ENCODE measurements around the gene ATL2.
"Not testable (repeated sequence)": the region's sequence is repeated elsewhere in the genome, so short reads cannot be mapped to it uniquely, and the experiment has no call there.

Gene ATL2

DNA sequence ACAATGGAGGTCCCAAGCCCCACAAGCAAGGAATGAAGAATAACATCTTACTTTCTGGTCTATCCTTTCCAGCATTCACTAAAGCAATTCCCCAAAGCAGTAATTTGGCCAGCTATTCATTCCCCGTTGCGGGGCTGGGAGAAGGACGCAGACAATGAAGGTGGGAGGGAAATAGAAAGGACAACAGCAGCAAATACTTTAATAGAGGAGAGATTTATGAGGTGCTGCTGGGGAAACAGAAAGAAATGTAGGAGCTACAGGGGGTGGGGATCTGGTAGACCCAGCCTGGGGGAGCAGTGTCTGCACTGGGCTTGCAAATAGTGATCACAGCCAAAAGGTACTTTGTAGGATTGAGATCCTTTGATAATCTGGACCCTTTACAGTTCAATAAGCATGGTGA lies 13.9 kb upstream of the ATL2 start:
- no peak for DNase-seq (ENCODE audit: low read depth in 2 of 2)

DNA sequence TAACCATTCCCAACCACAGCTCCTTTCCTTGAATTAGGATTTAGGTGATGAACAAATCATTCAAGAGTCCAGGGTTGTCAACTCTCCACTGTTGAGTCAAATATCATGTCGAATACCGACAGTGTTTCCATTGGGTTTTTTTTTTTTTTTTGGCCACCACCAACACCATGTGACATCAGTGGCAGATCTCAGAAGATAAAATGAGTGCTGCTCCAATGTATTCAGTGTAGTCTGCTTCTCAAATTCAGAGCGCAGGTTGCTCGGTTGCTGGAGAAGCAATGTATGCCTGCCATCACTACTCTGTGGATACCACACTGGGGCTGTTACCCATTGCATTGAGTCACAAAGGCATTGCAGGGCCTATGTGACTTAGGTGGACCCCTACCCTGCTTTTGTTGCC lies 10.8 kb upstream of the ATL2 start:
- DNase-seq (ENCODE audit: low read depth in 2 of 2) = no peak

DNA sequence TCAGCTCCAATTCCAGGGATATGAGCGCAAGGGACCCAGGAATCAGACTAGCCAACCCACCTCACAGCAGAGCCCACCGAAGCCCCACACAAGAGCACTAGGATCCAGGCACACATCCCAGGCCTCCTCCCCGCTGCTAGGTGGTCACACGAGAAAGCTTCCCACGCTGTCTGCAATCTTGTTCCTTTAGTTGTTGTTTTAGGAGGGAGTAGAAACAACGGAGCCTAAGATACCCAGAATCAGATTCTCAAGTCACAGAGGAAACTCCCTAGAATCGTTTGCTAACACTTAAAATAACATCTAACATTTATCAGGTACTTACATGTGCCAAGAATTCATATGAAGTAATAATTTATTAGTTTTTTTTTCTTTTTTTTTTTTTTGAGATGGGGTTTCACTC lies 9.7 kb upstream of the ATL2 start:
- no peak for DNase-seq (ENCODE audit: low read depth in 2 of 2)

DNA sequence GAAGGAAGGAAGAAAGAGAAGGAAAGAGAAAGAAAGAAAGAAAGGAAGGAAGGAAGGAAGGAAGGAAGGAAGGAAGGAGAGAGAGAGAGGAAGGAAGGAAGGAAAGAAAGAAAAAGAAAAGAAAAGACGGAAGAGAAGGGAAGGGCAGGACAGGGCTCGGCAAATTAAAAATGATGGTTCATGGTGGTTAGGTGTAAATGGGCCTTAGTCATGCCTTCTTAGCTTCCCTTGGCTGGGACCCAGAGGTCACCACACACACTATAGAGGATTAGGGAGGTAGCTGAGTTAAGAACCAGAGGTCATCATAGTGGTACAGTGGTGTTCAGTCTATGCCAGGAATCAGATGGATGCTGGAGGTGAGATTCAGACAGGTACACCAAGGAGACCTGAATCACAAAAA lies 9.3 kb upstream of the ATL2 start:
- DNase-seq (ENCODE audit: low read depth in 2 of 2) = no peak

DNA sequence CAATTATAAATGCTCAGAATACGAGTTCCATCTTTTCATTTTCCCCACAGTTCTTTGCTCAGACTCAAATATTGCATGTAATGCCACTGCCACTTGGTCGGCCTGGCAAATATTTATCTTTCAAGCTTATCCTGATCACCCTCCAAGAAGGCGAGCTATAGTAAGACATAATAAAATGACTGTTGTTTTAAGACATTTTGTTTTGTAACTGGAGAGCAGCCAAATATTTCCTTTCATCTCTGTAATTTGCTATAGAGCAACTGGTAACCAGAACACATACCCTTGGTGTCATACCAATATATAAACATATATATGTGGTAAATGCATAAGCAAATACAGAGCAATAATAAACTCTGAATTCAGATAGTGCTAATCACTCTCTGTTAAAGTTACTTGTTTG lies 7.3 kb upstream of the ATL2 start:
- DNase-seq (ENCODE audit: low read depth in 2 of 2) = no peak

DNA sequence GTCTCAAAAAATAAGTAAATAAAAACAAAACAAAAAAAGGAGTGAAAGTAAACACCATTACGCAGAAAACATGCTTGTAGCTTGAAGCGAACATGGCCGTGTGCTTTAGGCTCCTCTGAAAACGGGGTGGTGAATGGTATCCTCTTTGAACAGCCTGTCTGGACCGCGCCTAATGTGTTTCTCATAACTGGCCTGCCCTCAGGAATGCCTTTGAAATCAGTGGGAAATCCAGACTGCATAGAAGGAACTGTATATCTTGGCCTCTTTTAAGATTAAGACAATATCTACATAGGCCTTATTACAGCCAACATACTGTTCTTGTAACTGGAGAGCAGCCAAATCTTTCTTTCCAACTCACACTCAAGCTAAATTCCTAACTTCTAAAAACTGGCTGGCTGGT lies 6.7 kb upstream of the ATL2 start:
- DNase-seq (ENCODE audit: low read depth in 2 of 2) = not testable (repeated sequence)

DNA sequence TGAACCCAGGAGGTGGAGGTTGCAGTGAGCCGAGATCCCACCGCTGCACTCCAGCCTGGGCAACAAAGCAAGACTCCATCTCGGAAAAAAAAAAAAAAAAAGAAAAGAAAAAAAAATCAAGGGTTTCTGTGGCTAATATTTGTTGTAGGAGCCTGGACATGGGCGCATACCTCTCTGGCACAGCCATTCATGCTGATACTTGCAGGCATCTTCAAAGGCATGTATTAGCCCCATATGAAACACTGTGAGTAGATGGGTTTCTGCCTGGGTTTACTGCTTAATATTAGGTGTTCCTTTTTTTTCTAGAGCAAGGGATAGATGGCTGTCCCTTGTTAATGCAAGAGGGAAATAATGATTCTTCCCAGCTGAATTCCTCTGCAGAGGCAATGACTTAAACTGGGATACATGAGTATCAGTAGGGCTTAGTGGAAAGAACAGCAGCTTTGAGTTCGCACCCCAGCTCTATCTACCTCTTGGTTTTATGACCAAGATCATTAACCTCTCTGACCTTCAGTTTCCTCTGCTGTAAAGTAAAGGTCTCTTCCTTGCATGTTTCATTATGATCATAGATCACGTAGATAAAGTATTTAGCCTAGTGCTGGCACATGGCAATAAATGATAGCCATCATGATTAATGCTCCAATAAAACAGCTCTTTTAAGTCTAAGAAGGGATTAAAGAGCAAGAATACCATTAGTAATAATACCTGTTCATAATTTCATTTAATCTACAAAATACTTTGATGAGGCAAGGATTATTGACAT lies 4.5 kb upstream of the ATL2 start:
- no peak for DNase-seq (ENCODE audit: low read depth in 2 of 2)

DNA sequence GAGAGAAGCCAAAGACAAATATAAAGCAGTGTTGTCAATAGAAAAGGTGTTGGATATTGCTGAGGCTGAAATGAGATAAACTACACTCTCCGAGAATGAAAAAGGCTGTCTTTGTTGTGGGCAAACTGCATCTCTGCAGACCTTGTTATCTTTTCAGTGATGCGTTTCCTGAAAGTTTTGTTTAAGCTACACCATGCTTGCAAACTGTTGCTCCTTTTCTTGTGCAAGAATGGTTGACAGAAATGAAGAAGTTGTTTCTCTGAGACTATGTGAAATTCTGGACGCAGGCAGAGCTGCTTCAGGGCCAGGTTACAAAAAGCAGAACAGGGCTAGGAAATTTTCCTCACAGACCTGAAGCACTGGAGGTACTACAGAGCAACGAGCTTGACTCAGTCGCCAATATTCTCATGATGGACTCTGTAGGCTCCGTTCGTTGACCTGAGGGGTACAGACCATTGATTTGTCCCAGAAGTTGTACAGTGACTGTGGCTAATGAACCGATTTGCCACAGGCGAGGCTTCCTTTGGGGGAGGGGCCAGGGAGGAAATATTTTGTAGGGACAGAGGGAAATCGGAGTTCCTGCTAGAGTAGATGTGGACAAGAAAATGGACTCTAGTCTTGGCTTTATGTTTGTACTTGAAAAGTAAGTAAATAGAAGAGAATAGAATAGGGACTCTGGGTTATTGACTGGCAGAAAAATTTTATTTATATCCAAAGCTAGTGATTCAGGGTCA lies 3.5 kb upstream of the ATL2 start:
- DNase-seq (ENCODE audit: low read depth in 2 of 2) = no peak

DNA sequence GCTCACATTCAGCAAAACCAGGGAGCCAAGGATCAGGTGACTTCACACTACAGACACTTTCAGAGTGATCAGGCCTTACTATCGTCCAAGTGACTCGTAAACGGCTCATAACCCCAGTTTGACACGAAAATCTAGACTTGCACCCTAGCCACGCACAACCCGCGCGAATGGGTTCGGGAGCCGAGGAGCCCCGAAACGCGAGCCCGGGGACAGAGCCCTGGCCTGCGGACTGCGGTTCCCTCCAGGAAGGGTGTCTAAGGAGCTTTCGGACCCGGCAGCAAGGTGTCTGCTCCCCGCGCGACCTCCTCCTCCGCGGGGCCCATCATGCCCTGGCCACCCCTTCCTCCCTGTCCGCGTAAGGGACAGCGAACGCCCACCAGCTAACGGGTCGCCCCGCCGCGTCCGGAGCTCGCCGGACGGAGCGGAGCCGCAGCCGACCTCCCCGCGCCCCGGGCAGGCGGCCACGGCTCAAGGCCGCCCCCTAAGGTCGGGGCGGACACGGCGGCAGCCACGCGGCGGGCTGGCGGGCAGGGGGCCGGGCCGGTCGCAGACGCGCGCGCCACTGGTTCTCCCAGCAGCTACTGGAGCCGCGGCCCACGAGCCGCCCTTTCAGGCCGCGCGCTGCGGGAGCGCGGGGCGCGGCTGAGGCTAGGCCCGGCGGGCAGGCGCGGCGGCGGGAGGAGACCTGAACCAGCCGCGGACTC lies 575 bp downstream of the ATL2 start:
- peak; percentile 33 to 37 for DNase-seq (ENCODE audit: low read depth in 2 of 2)

DNA sequence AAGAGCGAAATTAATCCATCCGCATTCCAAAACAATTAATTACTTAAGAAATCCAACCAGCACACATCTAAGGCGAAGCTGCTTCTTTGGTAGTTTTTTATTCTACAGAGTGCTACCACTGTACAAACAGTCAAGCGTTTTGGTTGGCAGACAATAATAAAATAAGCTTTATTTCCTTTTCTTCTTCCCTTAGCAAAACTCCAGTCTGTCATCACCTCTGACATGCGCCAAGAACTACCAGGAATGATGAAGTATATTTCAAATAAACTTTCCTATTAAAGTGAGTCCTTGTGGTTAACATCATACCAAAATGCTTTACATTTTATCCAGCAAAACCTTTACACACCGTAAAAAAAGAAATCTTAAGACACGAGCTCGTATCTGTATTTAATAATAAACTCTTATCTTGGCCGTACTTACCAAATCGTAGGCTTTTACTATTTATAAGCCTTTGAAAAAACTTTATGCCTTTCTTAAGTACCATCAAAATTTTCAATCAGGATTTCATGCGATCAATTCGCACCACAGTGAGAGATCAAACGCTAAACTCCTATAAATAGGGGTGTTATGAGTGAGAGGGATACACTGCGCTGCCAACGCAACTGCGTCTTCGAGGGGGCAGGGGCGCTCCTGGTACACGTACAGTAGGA lies 1.3 kb downstream of the ATL2 start:
- no peak for DNase-seq (ENCODE audit: low read depth in 2 of 2)

DNA sequence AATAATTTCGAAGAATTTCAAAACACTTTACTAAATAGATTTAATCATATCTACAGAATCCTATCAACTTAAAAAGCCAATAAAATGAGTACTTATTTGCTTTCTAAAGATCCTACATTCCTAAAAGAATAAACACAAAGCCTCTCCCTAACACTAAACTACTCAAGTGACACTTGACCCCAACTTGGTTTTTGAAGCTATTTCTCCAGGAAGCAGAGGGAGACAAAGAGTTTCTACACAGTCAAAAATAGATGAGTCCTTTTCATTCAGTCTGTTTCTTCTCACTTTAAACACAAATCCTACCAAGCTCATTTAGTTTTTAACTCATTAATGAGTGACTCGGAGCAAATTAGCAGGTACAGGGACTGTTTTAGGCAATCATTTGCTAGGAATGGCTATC lies 2.1 kb downstream of the ATL2 start:
- no peak for DNase-seq (ENCODE audit: low read depth in 2 of 2)

DNA sequence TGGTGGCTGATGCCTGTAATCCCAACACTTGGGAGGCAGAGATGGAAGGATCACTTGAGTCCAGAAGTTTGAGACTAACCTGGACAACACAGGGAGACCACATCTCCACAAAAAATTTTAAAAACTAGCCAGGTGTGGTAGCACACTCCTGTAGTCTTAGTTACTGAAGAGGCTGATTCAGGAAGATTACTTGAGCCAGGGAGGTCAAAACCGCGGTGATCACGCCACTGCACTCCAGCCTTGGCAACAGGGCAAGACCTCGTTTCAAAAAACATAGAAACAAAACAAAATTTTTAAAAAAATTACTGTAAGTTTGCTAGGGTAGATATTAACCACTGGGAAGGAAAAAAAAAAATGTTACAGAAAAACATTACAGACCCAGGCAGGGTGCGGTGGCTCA lies 5.8 kb downstream of the ATL2 start:
- DNase-seq (ENCODE audit: low read depth in 2 of 2) = no peak

DNA sequence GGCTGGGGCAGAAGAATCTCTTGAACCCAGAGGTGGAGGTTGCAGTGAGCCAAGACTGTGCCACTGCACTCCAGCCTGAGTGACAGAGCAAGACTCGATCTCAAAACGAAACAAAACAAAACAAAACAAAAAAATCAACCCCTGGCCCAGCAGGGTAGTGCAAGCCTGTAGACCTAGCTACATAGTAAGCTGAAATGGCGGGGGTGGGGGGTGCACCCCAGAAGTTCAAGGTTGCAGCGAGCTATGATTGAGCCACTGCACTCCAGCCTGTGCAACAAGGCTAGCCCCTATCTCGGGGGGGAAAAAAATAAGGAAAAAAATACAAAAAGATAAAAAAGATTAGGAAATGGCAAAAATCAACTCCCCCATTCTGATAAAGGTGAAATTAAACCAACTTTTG lies 6.4 kb downstream of the ATL2 start:
- DNase-seq (ENCODE audit: low read depth in 2 of 2) = no peak

DNA sequence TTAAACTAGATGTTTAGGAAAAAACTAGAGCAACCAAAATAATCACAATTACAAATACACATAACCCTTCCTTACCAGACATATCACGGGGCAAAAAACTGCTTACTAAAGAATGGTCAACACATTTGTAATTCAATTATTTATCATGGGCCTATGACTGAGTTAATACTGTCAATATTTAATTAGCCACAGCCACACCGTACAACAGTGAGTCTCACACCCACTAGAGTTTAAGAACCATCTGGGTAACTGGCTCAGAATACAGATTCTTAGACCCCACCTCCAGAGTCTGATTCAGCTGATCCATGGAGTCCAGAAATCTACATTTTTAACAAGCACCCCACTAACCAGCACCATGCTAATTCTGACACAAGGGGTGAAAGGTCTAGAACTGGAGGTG lies 14.8 kb downstream of the ATL2 start:
- no peak for DNase-seq (ENCODE audit: low read depth in 2 of 2)

DNA sequence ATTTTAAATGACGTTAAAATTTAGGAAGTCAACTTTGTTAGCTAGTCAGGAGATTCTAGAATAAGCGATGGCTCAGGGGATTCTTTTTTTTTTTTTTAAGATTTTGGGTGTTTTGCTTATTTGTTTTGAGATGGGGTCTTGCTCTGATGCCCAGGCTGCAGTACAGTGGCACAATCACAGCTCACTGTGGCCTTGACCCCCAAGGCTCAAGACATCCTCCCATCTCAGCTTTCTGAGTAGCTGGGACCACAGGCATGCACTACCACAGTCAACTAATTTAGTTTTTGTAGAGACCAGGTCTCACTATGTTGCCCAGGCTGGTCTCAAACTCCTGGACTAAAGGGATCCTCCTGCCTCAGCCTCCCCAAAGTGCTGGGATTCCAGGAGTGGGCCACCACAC lies 16.9 kb downstream of the ATL2 start:
- no peak for DNase-seq (ENCODE audit: low read depth in 2 of 2)

DNA sequence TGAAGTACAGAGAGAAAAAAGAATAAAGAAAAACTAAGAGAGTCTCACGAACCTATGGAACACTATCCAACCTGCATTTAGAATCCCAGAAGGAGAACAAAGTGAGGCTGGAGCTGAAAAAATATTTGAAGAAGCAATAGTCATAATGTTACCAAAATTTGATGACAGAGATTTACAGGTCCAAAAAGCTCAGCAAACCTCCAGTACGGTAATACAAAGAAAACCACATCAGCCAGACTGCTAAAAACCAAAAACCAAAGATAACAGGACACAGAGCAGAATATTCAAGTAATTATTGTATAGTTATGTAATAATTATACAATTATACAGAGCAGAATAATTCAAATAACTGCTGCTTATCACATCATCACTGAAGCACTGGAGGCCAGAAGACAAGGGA lies 23.7 kb downstream of the ATL2 start:
- no peak for DNase-seq (ENCODE audit: low read depth in 2 of 2)

DNA sequence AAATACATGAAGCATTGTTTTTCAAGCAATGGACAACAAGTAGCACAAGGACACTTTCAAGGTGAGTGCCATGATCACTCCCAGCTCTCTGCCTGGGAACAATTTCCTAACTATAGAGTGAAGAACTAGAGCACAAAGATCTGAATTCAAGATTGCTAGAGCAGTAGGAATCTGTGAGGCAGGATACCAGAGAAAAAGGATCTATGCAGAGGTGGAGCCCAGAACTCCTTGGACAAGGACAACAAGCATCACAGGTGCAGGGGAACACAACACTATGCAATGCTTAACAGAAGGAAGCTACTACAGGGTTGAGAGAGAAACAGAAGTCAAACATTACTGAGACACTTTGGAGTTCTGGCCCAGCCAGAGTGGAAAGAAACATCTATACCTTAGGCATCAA lies 24.7 kb downstream of the ATL2 start:
- no peak for DNase-seq (ENCODE audit: low read depth in 2 of 2)

DNA sequence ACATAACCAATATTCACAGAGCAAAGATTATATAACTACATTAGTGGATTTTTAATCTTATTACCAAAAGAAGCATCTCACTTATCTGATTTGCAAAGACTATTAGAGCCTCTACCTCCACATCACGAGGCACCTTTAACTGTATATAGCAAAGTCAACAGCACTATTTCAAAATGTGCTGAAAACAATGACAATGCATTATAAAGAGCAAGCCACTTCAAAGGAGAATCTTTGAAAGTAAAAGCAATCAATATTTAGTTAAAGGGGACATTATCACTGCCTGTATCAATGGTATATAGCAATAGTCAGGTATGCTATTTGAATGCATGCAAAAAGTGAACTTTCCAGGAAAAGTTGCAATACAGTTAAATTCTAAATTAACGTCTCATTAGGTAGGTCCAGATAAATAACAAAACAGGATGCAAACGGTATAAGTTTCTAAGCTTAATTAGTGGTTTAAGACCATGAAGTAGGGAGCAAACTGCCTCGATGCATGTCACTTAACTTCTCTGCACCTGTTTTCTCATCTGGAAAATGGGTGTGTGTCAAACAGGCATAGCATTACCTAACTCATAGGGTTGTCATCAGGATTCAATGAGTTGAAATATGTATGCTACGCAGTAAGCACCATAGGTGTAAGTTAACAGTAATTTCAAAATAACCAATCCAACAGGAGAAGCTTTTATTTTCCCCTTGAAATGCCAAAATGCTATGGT lies 31.6 kb downstream of the ATL2 start:
- DNase-seq (ENCODE audit: low read depth in 2 of 2) = no peak

DNA sequence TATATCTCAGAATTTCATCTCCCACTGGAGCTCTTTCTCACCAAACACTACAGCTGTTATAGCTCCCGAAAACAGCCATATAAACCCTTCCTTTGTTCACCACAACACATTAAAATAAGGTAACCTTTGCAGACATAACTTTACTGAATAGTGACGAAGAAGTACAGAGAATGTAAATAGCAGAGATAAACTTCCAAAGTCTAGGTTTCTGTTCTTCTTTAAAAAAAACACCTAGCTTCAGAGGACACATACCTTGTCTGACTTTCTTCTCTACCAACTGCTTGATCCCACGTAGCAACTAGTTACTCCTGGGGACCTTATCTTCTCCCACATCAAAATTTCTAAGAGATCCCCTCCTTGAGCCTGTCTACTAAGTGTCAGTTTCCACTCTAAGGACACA lies 32.3 kb downstream of the ATL2 start:
- no peak for DNase-seq (ENCODE audit: low read depth in 2 of 2)

DNA sequence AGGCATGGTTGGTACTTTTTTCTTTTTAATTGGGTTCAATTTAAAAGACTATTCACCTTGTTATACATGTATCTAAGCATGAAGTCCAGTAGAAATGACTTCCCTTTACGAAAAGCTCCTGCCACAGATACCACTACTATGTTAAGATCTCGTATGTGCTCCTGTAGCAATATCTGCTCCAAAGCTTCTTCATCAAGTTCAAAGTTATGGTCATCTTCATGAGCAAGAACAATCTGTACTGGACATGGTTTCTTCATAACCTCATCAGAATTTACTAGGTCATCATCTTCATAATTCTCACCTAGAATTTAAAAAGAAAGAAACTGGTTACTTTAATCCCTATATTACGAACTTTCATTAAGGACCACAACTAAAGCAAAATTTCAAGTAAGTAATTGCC lies 33.9 kb downstream of the ATL2 start:
- DNase-seq (ENCODE audit: low read depth in 2 of 2) = no peak

DNA sequence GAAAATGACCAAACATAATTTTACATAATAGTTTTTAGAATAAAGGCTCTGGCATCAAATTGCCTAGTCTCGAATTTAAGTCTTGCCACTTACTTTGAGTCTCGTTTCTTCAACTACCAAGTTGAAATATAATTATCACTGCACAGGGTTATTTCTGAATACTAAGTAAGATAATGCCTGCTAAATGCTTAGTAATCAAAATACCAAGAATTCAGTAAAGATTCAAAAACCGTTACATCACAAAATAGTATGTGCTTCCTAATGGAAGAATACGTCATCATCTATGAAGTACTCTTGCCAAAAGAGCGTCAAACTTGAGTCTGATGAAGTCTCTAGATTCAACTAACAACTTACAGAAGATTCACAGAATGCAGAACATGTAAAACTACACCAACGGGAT lies 40.5 kb downstream of the ATL2 start:
- no peak for DNase-seq (ENCODE audit: low read depth in 2 of 2)

DNA sequence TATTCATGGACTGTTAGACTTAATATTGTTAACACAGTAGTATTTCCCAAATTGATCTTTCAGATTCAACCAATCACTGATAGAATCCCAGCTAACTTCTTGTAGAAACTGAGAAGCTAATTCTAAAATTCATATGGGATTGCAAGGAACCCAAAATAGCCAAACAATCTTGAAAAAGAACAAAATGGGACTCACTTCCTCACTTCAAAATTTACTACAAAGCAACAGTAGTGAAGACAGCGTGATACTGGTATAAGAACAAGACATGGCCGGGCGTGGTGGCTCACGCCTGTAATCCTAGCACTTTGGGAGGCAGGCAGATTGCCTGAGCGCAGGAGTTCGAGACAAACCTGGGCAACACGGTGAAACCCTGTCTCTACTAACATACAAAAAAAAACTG lies 46.3 kb downstream of the ATL2 start:
- no peak for DNase-seq (ENCODE audit: low read depth in 2 of 2)

Measured in activated CD4-positive, alpha-beta T cell treated with anti-CD3 and anti-CD28 coated beads for 24 hours (primary cell).